ENCODE data around the gene WDR27.

- no peak for TF ChIP-seq CTCF (IDR thresholded peaks at IDR 0.05; ENCODE audit: low read length)
- no peak for TF ChIP-seq EZH2 (IDR thresholded peaks at IDR 0.05; ENCODE audit: borderline replicate concordance, low read length)
Observed at GRCh38 chr6:169729961-169730360, 28.1 kb upstream of the WDR27 start.
